ENCODE data around the gene ARHGAP18.

ARHGAP18 gene

GRCh38 chr6:129662980-129663431 lies 47.0 kb downstream of the ARHGAP18 start:
- no peak for FAIRE-seq
- DNase-seq (ENCODE audit: insufficient read length): no peak
- TF ChIP-seq POLR2AphosphoS5 (IDR thresholded peaks at IDR 0.05; ENCODE audit: low read depth, low read length) (no peak), TAF1 (IDR thresholded peaks at IDR 0.05; ENCODE audit: borderline replicate concordance, low read depth, low read length) (no peak), POLR2A (IDR thresholded peaks at IDR 0.05; ENCODE audit: low read depth, low read length) (no peak)

- FAIRE-seq (no peak), DNase-seq (ENCODE audit: insufficient read length) (no peak)
- TF ChIP-seq POLR2AphosphoS5 (IDR thresholded peaks at IDR 0.05; ENCODE audit: low read depth, low read length): no peak
- TF ChIP-seq POLR2A (IDR thresholded peaks at IDR 0.05; ENCODE audit: low read depth, low read length): no peak
- TF ChIP-seq TAF1 (IDR thresholded peaks at IDR 0.05; ENCODE audit: borderline replicate concordance, low read depth, low read length): no peak
These were observed 47.6 kb downstream of the ARHGAP18 start for GRCh38 chr6:129662406-129662766.

GRCh38 chr6:129661536-129662405 lies 48.2 kb downstream of the ARHGAP18 start:
- no peak for DNase-seq (ENCODE audit: insufficient read length)
- TF ChIP-seq POLR2A (IDR thresholded peaks at IDR 0.05; ENCODE audit: low read depth, low read length) (no peak), TAF1 (IDR thresholded peaks at IDR 0.05; ENCODE audit: borderline replicate concordance, low read depth, low read length) (no peak), POLR2AphosphoS5 (IDR thresholded peaks at IDR 0.05; ENCODE audit: low read depth, low read length) (no peak)
- FAIRE-seq: no peak

DNA sequence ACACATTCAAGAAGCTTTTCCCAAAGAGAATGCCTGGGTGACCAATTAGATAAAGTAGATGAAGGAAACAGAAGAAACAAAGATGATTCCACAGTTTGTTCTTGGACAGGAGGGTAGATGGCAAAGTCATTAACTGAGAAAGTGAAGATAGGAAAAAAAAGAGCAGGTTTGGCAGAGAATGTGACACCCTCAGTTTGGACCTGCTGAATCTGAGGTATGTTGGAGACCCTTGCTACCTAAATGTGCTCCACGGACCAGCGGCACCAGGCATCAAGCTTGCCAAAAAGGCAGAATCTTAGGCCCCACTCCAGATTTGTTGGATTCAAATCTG lies 49.7 kb downstream of the ARHGAP18 start:
- no peak for TF ChIP-seq POLR2A (IDR thresholded peaks at IDR 0.05; ENCODE audit: low read depth, low read length)
- no peak for TF ChIP-seq POLR2AphosphoS5 (IDR thresholded peaks at IDR 0.05; ENCODE audit: low read depth, low read length)
- no peak for TF ChIP-seq TAF1 (IDR thresholded peaks at IDR 0.05; ENCODE audit: borderline replicate concordance, low read depth, low read length)
- FAIRE-seq (no peak), DNase-seq (ENCODE audit: insufficient read length) (no peak)

DNA sequence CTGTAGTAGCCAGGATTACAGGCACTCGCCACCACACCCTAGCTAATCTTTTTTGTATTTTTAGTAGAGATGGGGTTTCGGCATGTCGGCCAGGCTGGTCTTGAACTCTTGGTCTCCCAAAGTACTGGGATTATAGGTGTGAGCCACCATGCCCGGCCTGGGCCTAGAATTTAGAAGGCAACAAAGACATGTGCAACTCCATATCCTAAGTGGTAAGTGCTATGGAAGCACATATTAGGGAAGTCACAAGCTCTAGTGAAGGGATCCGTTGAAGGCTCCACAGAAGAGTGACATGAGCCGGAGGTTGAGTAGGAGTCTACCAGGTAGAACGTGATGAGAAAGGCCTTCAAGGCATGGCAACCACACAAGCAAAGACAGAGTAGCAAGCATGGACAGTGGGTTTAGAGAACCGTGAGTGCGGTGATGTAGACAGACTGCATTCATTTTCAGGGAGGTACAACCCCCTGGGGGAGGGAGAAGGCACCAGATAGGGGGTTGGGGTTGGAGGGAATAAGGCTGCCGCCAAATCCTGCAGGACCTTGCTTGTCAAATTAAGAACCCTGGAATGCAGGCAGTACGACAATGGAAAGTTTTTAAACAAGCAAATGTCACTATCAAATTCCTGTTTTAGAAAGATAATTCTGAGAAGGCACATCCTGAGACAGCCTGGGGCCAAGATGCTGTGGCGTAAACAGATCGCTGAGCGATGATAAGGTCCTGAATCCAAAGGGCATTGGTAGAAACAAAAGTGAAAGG lies 50.2 kb downstream of the ARHGAP18 start:
- DNase-seq (ENCODE audit: insufficient read length): no peak
- TF ChIP-seq POLR2A (IDR thresholded peaks at IDR 0.05; ENCODE audit: low read depth, low read length): no peak
- TF ChIP-seq TAF1 (IDR thresholded peaks at IDR 0.05; ENCODE audit: borderline replicate concordance, low read depth, low read length): no peak
- no peak for TF ChIP-seq POLR2AphosphoS5 (IDR thresholded peaks at IDR 0.05; ENCODE audit: low read depth, low read length)
- no peak for FAIRE-seq

DNA sequence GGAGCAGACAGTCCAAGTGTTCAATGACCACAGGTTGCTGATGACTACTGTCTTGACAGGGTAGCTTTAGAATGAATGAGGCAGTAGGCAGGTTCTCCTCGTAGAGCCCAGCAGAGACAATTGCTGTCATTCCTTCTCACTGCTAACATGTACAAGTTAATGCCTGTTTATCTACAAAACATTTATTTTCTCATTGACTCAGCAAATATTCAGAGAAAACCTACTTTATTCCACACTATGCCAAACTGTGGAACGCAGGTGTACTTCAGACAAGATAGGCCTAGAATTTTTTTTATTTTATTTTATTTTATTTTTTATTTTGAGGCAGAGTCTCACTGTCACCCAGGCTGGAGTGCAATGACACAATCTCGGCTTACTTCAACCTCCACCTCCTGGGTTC lies 50.8 kb downstream of the ARHGAP18 start:
- no peak for TF ChIP-seq TAF1 (IDR thresholded peaks at IDR 0.05; ENCODE audit: borderline replicate concordance, low read depth, low read length)
- no peak for TF ChIP-seq POLR2A (IDR thresholded peaks at IDR 0.05; ENCODE audit: low read depth, low read length)
- no peak for TF ChIP-seq POLR2AphosphoS5 (IDR thresholded peaks at IDR 0.05; ENCODE audit: low read depth, low read length)
- FAIRE-seq (no peak), DNase-seq (ENCODE audit: insufficient read length) (no peak)

GRCh38 chr6:129657483-129657882 lies 52.5 kb downstream of the ARHGAP18 start:
- DNase-seq (ENCODE audit: insufficient read length): no peak
- no peak for FAIRE-seq
- TF ChIP-seq POLR2AphosphoS5 (IDR thresholded peaks at IDR 0.05; ENCODE audit: low read depth, low read length) (no peak), POLR2A (IDR thresholded peaks at IDR 0.05; ENCODE audit: low read depth, low read length) (no peak), TAF1 (IDR thresholded peaks at IDR 0.05; ENCODE audit: borderline replicate concordance, low read depth, low read length) (no peak)

DNA sequence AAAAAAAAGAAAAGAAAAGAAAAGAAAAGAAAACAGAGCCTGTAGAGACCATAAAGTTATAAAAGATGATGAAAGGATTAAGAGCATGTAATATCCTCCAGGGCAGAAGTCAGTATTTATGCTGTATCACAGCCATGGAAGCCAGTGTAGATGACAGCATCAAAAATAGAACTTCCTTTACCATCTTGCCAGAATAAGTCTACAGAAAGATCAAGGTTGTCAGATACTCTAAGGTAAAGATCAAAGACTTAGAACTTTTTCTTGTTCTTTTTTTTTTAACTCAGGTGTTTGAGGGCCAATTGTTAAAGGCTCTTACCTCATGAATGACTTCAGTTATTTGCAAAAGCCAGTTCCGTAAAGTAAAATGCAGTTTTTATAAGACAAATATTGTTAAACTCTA lies 54.6 kb downstream of the ARHGAP18 start:
- no peak for TF ChIP-seq POLR2AphosphoS5 (IDR thresholded peaks at IDR 0.05; ENCODE audit: low read depth, low read length)
- TF ChIP-seq POLR2A (IDR thresholded peaks at IDR 0.05; ENCODE audit: low read depth, low read length): no peak
- no peak for TF ChIP-seq TAF1 (IDR thresholded peaks at IDR 0.05; ENCODE audit: borderline replicate concordance, low read depth, low read length)
- no peak for DNase-seq (ENCODE audit: insufficient read length)
- FAIRE-seq: no peak

DNA sequence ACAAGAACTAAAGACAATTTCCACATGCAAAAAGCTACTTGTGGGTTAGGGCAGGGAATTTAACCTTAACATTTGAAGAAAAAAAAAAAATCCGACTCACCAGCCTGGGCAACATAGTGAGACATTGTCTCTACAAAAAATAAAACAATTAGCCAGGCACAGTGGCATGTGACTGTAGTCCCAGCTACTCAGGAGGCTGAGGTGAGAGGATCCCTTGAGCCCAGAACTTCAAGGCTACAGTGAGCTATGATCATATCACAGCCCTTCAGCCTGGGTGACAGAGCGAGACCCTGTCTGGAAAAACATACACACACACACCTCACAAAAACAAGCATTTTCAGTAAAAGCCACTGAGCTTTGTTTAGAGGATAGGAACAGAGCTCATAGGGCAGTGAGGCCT lies 56.2 kb downstream of the ARHGAP18 start:
- DNase-seq (ENCODE audit: insufficient read length): no peak
- no peak for TF ChIP-seq TAF1 (IDR thresholded peaks at IDR 0.05; ENCODE audit: borderline replicate concordance, low read depth, low read length)
- no peak for TF ChIP-seq POLR2AphosphoS5 (IDR thresholded peaks at IDR 0.05; ENCODE audit: low read depth, low read length)
- TF ChIP-seq POLR2A (IDR thresholded peaks at IDR 0.05; ENCODE audit: low read depth, low read length): no peak
- FAIRE-seq: no peak

GRCh38 chr6:129653229-129653628 lies 56.7 kb downstream of the ARHGAP18 start:
- TF ChIP-seq POLR2AphosphoS5 (IDR thresholded peaks at IDR 0.05; ENCODE audit: low read depth, low read length) (no peak), TAF1 (IDR thresholded peaks at IDR 0.05; ENCODE audit: borderline replicate concordance, low read depth, low read length) (no peak), POLR2A (IDR thresholded peaks at IDR 0.05; ENCODE audit: low read depth, low read length) (no peak)
- FAIRE-seq: no peak

DNA sequence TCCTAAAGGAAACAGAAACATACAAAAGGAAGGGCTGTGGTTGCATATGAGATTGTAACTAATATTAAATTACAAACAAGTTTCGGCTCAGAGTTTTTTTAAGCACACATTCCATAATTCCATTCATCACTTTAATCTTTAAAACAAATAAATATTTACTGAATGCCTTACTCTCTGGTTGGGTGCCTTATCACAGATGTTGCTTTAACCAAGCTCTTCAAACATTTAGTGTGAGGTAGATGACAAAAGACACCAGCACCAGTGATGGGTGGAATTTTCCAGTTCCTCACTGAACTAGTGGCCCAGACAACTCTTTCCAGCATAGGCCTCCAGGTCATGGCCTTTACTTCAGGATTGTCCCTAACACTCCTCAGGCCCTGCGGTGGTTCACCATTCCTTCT lies 58.7 kb downstream of the ARHGAP18 start:
- DNase-seq (ENCODE audit: insufficient read length): no peak
- no peak for TF ChIP-seq POLR2AphosphoS5 (IDR thresholded peaks at IDR 0.05; ENCODE audit: low read depth, low read length)
- no peak for TF ChIP-seq TAF1 (IDR thresholded peaks at IDR 0.05; ENCODE audit: borderline replicate concordance, low read depth, low read length)
- TF ChIP-seq POLR2A (IDR thresholded peaks at IDR 0.05; ENCODE audit: low read depth, low read length): no peak

More at GRCh38 chr6:129653229-129653628, 56.7 kb downstream of the ARHGAP18 start:
- DNase-seq (ENCODE audit: insufficient read length): no peak

More for the DNA sequence above, 58.7 kb downstream of the ARHGAP18 start:
- no peak for FAIRE-seq

All from GM12892 (cell line).